ENCODE results near the gene SLC35F3. TPM values are rescaled to one million over a fixed set of nuclear protein-coding genes. Genes with fewer than 3 reads are reported as not detected.

Gene SLC35F3
- total RNA-seq, 1 experiment from 2014 or later = 0.94 TPM

DNA sequence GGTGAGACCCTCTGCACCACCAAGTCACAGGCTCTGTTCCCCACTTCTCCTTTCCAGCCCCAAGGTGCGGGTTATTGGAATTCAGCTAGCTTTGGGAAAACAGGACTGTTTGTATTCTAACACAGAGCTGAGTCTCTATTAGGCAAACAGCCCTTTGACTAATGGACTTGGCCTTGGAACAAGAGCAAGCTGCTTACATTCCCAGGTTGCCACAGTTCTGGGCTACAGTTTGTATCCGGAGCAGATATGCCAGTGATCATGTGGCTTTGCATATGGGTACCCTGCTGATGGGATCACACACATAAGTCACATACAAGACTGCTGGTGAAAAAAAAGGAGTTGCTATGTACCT, 358.3 kb downstream of the SLC35F3 start:
- Mint-ChIP-seq H3K27me3 (ENCODE audit: low read depth) (no peaks in the 10 kb centered on the region), H3K27ac (no peak overlapping the region), H3K4me1 (peaks cover 12% of the 10 kb centered on the region), H3K9me3 (peaks cover 6% of the 10 kb centered on the region), H3K36me3 (peaks cover 5% of the 10 kb centered on the region; the same call in 1 of the 2 replicates), H3K4me3 (no peak overlapping the region)
- ATAC-seq (no peak), DNase-seq (ENCODE audit: low spot score) (no peak)
- POLR2A ChIA-PET = no interaction called here
- CTCF ChIA-PET = interaction anchor here (1.1 to 1.6 kb wide), 2 partner anchors 47 to 50 kb away, joined by 3 to 6 read pairs; no protein-coding TSS in a partner anchor
- TF ChIP-seq CREM (CRISPR knock-in tag; IDR thresholded peaks at IDR 0.05) = no peak
- TF ChIP-seq FOXP1 (CRISPR knock-in tag; IDR thresholded peaks at IDR 0.05; ENCODE audit: borderline replicate concordance) = no peak
- no peak for TF ChIP-seq ATF1 (CRISPR knock-in tag; IDR thresholded peaks at IDR 0.05)
- no peak for TF ChIP-seq ZNF219 (CRISPR knock-in tag; IDR thresholded peaks at IDR 0.05; ENCODE audit: borderline replicate concordance)
- TF ChIP-seq ETV6 (CRISPR knock-in tag; IDR thresholded peaks at IDR 0.05) = no peak
- TF ChIP-seq, protein P1, sequence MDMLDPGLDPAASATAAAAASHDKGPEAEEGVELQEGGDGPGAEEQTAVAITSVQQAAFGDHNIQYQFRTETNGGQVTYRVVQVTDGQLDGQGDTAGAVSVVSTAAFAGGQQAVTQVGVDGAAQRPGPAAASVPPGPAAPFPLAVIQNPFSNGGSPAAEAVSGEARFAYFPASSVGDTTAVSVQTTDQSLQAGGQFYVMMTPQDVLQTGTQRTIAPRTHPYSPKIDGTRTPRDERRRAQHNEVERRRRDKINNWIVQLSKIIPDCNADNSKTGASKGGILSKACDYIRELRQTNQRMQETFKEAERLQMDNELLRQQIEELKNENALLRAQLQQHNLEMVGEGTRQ (CRISPR knock-in tag; IDR thresholded peaks at IDR 0.05) = no peak

DNA sequence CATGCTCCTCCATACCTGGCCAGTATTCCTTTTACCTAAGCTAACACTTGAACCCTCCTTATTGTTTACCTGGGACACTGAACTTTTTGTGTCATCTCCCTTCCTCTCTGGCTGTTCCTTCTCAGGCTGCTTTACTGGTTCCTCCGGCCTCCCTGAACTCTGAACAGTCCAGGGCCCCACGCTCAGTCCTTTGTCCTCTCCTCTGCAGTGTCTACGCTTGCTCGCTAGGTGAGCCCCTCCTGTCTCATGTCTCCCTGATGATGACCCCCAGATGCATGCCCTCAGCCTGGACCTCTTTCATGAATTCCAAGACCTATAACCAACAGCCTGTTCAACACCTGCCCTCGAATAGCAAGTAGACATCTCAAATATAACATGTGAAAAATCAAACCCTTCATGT, 360.4 kb downstream of the SLC35F3 start:
- no peak overlapping the region for H3K4me3 Mint-ChIP-seq
- ChIA-PET CTCF (interaction anchor here (1.0 kb wide), 2 partner anchors 33 to 45 kb away, joined by 3 read pairs; no protein-coding TSS in a partner anchor), POLR2A (no interaction called here)
- ATAC-seq (no peak), DNase-seq (ENCODE audit: low spot score) (no peak)
- H3K36me3 Mint-ChIP-seq = no peaks in the 10 kb centered on the region
- no peak for TF ChIP-seq SP1 (CRISPR knock-in tag; conservative IDR thresholded peaks at IDR 0.05)
- TF ChIP-seq FOXJ3 (CRISPR knock-in tag; IDR thresholded peaks at IDR 0.05; ENCODE audit: borderline replicate concordance) = no peak
- TF ChIP-seq, protein P2, sequence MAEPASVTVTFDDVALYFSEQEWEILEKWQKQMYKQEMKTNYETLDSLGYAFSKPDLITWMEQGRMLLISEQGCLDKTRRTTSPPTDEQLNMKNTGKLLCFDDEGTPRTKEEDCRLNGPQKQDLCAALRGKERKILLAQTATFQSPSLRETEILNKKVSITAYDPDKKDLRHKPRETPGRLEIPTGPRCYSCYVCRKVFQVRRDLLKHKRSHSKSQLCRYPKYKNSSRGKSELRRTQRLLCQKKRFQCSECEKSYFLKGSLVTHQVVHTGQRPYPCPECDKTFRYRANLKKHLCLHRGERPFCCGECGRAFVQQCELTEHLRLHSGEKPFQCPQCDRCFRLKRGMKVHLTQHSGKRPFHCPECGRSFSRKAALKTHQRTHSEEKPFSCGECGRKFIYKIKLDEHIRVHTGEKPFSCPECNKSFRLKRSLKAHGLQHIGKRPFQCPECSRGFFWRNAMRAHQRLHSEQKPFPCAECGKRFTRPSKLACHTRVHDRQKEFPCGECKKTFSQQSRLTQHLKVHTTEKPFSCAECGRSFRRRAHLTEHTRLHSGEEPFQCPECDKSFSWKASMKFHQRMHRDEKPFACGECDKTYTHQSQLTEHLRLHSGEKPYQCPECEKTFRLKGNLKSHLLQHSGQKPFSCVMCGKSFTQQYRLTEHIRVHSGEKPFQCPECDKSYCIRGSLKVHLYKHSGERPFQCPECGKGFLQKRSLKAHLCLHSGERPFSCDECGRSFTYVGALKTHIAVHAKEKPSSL (CRISPR knock-in tag; conservative IDR thresholded peaks at IDR 0.05) = no peak
- no peak for TF ChIP-seq ELF4 (CRISPR knock-in tag; IDR thresholded peaks at IDR 0.05; ENCODE audit: low read depth)
- TF ChIP-seq TEAD4 (CRISPR knock-in tag; IDR thresholded peaks at IDR 0.05) = no peak
- no peak for TF ChIP-seq PRRX2 (CRISPR knock-in tag; IDR thresholded peaks at IDR 0.05)
- no peak for TF ChIP-seq ETV6 (CRISPR knock-in tag; IDR thresholded peaks at IDR 0.05)
- TF ChIP-seq GABPB1 (CRISPR knock-in tag; IDR thresholded peaks at IDR 0.05) = no peak
- TF ChIP-seq HMGA2 (CRISPR knock-in tag; IDR thresholded peaks at IDR 0.05) = no peak
- TF ChIP-seq FOXP1 (CRISPR knock-in tag; IDR thresholded peaks at IDR 0.05; ENCODE audit: borderline replicate concordance) = no peak
- no peak for TF ChIP-seq ZBTB21 (CRISPR knock-in tag; IDR thresholded peaks at IDR 0.05; ENCODE audit: borderline replicate concordance)
- TF ChIP-seq ZNF416 (CRISPR knock-in tag; IDR thresholded peaks at IDR 0.05) = no peak
- no peak for TF ChIP-seq RORB (CRISPR knock-in tag; IDR thresholded peaks at IDR 0.05)
- no peak for TF ChIP-seq ZNF263 (CRISPR knock-in tag; IDR thresholded peaks at IDR 0.05; ENCODE audit: low read depth)
- TF ChIP-seq, protein P3, sequence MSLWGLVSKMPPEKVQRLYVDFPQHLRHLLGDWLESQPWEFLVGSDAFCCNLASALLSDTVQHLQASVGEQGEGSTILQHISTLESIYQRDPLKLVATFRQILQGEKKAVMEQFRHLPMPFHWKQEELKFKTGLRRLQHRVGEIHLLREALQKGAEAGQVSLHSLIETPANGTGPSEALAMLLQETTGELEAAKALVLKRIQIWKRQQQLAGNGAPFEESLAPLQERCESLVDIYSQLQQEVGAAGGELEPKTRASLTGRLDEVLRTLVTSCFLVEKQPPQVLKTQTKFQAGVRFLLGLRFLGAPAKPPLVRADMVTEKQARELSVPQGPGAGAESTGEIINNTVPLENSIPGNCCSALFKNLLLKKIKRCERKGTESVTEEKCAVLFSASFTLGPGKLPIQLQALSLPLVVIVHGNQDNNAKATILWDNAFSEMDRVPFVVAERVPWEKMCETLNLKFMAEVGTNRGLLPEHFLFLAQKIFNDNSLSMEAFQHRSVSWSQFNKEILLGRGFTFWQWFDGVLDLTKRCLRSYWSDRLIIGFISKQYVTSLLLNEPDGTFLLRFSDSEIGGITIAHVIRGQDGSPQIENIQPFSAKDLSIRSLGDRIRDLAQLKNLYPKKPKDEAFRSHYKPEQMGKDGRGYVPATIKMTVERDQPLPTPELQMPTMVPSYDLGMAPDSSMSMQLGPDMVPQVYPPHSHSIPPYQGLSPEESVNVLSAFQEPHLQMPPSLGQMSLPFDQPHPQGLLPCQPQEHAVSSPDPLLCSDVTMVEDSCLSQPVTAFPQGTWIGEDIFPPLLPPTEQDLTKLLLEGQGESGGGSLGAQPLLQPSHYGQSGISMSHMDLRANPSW (CRISPR knock-in tag; conservative IDR thresholded peaks at IDR 0.05; ENCODE audit: low read depth) = no peak
- TF ChIP-seq, protein P4, sequence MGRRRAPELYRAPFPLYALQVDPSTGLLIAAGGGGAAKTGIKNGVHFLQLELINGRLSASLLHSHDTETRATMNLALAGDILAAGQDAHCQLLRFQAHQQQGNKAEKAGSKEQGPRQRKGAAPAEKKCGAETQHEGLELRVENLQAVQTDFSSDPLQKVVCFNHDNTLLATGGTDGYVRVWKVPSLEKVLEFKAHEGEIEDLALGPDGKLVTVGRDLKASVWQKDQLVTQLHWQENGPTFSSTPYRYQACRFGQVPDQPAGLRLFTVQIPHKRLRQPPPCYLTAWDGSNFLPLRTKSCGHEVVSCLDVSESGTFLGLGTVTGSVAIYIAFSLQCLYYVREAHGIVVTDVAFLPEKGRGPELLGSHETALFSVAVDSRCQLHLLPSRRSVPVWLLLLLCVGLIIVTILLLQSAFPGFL (CRISPR knock-in tag; IDR thresholded peaks at IDR 0.05; ENCODE audit: borderline replicate concordance) = no peak
- TF ChIP-seq ZNF232 (CRISPR knock-in tag; IDR thresholded peaks at IDR 0.05) = no peak
- no peak for TF ChIP-seq TP53 (CRISPR knock-in tag; IDR thresholded peaks at IDR 0.05)
- TF ChIP-seq, protein P5, sequence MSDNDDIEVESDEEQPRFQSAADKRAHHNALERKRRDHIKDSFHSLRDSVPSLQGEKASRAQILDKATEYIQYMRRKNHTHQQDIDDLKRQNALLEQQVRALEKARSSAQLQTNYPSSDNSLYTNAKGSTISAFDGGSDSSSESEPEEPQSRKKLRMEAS (CRISPR knock-in tag; IDR thresholded peaks at IDR 0.05) = no peak
- no peak for TF ChIP-seq ZNF396 (CRISPR knock-in tag; IDR thresholded peaks at IDR 0.05; ENCODE audit: borderline replicate concordance)
- H3K9me3 Mint-ChIP-seq = peaks cover 8% of the 10 kb centered on the region
- H3K27me3 Mint-ChIP-seq (ENCODE audit: low read depth) = no peaks in the 10 kb centered on the region
- no peak overlapping the region for H3K27ac Mint-ChIP-seq
- H3K4me1 Mint-ChIP-seq = peaks cover 12% of the 10 kb centered on the region
